K562 (cell line): ENCODE measurements around the gene BCL2L13. TPM values are rescaled to one million over a fixed set of nuclear protein-coding genes. Genes with fewer than 3 reads are reported as not detected.

Experiments used
- BRF1 ChIP-seq: IDR thresholded peaks from 3 replicates; pipeline ENCODE4 v1.6.1; 2011; ENCODE audit warnings: borderline replicate concordance, mild to moderate bottlenecking; ENCODE audit not compliant: insufficient read length; ENCODE audit errors: extremely low read depth
- E2F3 ChIP-seq: fragments of 250-450 bp; sonication (Bioruptor Pico); IDR thresholded peaks from 2 replicates; pipeline ENCODE4 v1.4.0; 2020; ENCODE audit warnings: mild to moderate bottlenecking
- HDAC2 ChIP-seq: fragments of 450-650 bp; IDR thresholded peaks from 2 replicates; pipeline ENCODE4 v1.6.1; 2016; ENCODE audit warnings: mild to moderate bottlenecking
- HNRNPH1 ChIP-seq: fragments of 200-400 bp; formaldehyde crosslinking; optimal IDR thresholded peaks from 2 replicates; pipeline ENCODE3; 2017; ENCODE audit warnings: low read depth, mild to moderate bottlenecking, low read length, moderate library complexity
- JUND ChIP-seq, 2 experiments: IDR thresholded peaks; 2 replicates in 1 of 2; 3 replicates in 1 of 2; pipeline ENCODE4 v1.6.1; 2011; ENCODE audit warnings: borderline replicate concordance in 2 of 2, low read depth in 2 of 2, low read length in 2 of 2, improper control_type of control experiment in 1 of 2, missing biosample characterization in 1 of 2, missing genetic modification characterization in 1 of 2, missing genetic modification reagents in 1 of 2
- KDM1A ChIP-seq, 2 experiments: fragments of 450-650 bp; IDR thresholded peaks; 2 replicates each; pipeline ENCODE4 v1.6.1; 2016; ENCODE audit warnings: mild to moderate bottlenecking in 2 of 2
- MAFK ChIP-seq: IDR thresholded peaks from 2 replicates; pipeline ENCODE4 v1.6.1; 2011; ENCODE audit warnings: low read length, improper control_type of control experiment
- MYNN ChIP-seq, 2 experiments: sonication (generic); formaldehyde crosslinking in 1 of 2; IDR thresholded peaks; 2 replicates each; pipeline versions ENCODE4 v1.5.0 to v1.6.1; 2016 to 2020; ENCODE audit warnings: antibody characterized with exemption in 1 of 2, missing genetic modification reagents in 1 of 2
- NCOR1 ChIP-seq: fragments of 450-650 bp; IDR thresholded peaks from 2 replicates; pipeline ENCODE4 v1.6.1; 2016; ENCODE audit warnings: mild to moderate bottlenecking, moderate library complexity
- RBM34 ChIP-seq: fragments of 200-400 bp; formaldehyde crosslinking; IDR thresholded peaks from 2 replicates; pipeline ENCODE4 v1.6.1; 2018; ENCODE audit warnings: low read length, borderline replicate concordance; ENCODE audit not compliant: insufficient read depth
- SRSF3 ChIP-seq: fragments of 200-400 bp; formaldehyde crosslinking; IDR thresholded peaks from 2 replicates; pipeline ENCODE4 v1.6.1; 2016; ENCODE audit warnings: mild to moderate bottlenecking, low read length, moderate library complexity; ENCODE audit not compliant: insufficient read depth
- TEAD2 ChIP-seq: fragments of 450-650 bp; IDR thresholded peaks from 2 replicates; pipeline ENCODE4 v1.6.1; 2016; ENCODE audit warnings: missing genetic modification characterization, control low read depth, missing compliant biosample characterization
- ZNF134 ChIP-seq: fragments of 250-450 bp; sonication (Bioruptor Pico); conservative IDR thresholded peaks from 2 replicates; pipeline ENCODE4 v1.4.0; 2020
- ZNF584 ChIP-seq: fragments of 200-800 bp; sonication (Bioruptor generic); IDR thresholded peaks from 2 replicates; pipeline ENCODE4 v1.6.1; 2016; ENCODE audit warnings: low read depth, mild to moderate bottlenecking, missing genetic modification characterization, missing compliant biosample characterization
- ZNF785 ChIP-seq: fragments of 250-450 bp; sonication (Bioruptor Pico); IDR thresholded peaks from 2 replicates; pipeline ENCODE4 v1.4.0; 2020; ENCODE audit warnings: mild to moderate bottlenecking
- polyA plus RNA-seq, 8 experiments: library from polyadenylated mRNA; depleted of rRNA in 4 of 8; stranded (reverse) in 5 of 8; unstranded in 3 of 8; fragments of >200 nt; fragmentation: Nextera tagmentation in 2 of 8; fragmentation: Illumina TruSeq in 1 of 8; extraction: Ambion mirVana in 2 of 8; extraction: Trizol in 1 of 8; gene quantifications; 2 replicates each; pipeline versions ENCODE4 v1.2.1 to v1.2.3, GENCODE V29; 2011 to 2014; ENCODE audit warnings: inconsistent platforms in 1 of 8, missing spikeins in 1 of 8
- total RNA-seq, 7 experiments: library from RNA; depleted of rRNA in 6 of 7; stranded (reverse); fragments of >200 nt in 6 of 7; fragmentation: Illumina TruSeq in 2 of 7; extraction: Trizol in 2 of 7; gene quantifications; 2 replicates each; pipeline versions ENCODE4 v1.2.1 to v1.2.3, GENCODE V29; 2011 to 2021; ENCODE audit warnings: low replicate concordance in 1 of 7
- TF ChIP-seq, protein P1 (sequence below), 2 experiments: IDR thresholded peaks in 1 of 2; conservative IDR thresholded peaks in 1 of 2; 2 replicates each; pipeline ENCODE4 v1.6.1; 2016; ENCODE audit warnings: low read depth in 2 of 2, mild to moderate bottlenecking in 1 of 2, missing compliant biosample characterization in 1 of 2, missing genetic modification characterization in 1 of 2, moderate library complexity in 1 of 2
- TF ChIP-seq, protein P2 (sequence below), 2 experiments: fragments of 450-650 bp in 1 of 2; sonication (generic) in 1 of 2; formaldehyde crosslinking in 1 of 2; IDR thresholded peaks in 1 of 2; conservative IDR thresholded peaks in 1 of 2; 2 replicates each; pipeline versions ENCODE4 v1.6.1 to v1.8.1; 2016 to 2023; ENCODE audit warnings: mild to moderate bottlenecking in 2 of 2, moderate library complexity in 2 of 2, inconsistent platforms in 1 of 2, missing genetic modification reagents in 1 of 2
- TF ChIP-seq, protein P3 (sequence below): sonication (generic); formaldehyde crosslinking; IDR thresholded peaks from 2 replicates; pipeline ENCODE4 v1.8.0; 2022; ENCODE audit warnings: mild to moderate bottlenecking, missing genetic modification reagents

The BCL2L13 gene
- total and polyA plus RNA-seq, 9 of the 15 experiments (the other 6 are each of a cell fraction or from before 2014, with no cell fraction given), result 41.5 to 63.4 (median 56.5) TPM

DNA sequence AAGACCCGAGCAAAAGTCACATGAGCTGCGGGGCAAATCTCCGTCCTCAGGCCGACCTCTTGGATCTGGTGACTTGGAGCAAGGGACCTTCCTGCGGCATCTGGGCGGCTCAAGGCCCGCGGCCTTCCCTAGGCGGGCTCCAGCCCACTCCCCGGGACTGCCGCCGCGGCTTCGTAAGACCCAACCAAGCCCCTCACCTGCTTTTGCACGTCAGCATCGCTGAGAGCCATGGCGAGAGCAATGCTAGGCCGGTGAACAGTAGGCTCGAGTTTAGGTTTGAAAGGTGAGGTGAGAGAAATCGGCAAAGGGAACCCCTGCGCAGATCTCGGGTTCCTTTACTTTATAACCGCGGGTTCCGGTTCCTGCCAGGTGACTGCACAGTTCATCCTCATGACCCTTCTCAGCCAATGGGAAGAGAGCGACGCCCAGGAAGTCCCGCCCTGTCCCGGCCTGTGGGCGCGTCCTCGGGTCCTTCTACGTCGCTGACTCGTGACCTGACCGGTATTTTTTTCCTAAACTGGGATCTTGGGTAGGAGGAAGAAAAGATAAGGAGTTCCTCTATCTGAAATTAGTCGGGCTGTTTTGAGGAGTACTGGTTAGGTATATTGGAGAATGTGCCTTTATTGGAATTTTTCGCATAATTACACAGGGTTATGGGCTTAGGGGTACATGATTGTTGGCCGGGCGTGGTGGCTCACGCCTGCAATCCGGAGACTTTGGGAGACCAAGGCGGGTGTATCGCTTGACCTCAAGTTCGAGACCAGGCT, 10.0 kb upstream of the BCL2L13 start, which contains the start of gene ATP6V1E1 (continued):
- TF ChIP-seq, protein P1, sequence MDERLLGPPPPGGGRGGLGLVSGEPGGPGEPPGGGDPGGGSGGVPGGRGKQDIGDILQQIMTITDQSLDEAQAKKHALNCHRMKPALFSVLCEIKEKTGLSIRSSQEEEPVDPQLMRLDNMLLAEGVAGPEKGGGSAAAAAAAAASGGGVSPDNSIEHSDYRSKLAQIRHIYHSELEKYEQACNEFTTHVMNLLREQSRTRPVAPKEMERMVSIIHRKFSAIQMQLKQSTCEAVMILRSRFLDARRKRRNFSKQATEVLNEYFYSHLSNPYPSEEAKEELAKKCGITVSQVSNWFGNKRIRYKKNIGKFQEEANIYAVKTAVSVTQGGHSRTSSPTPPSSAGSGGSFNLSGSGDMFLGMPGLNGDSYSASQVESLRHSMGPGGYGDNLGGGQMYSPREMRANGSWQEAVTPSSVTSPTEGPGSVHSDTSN (CRISPR knock-in tag; IDR thresholded peaks at IDR 0.05; ENCODE audit: low read depth), result no peak
- TF ChIP-seq, protein P1 (tag; conservative IDR thresholded peaks at IDR 0.05; ENCODE audit: low read depth), result no peak
- TF ChIP-seq SRSF3, result no peak
- no peak for TF ChIP-seq ZNF134 (CRISPR knock-in tag)
- peak; percentile 49 for TF ChIP-seq E2F3
- TF ChIP-seq, protein P2, sequence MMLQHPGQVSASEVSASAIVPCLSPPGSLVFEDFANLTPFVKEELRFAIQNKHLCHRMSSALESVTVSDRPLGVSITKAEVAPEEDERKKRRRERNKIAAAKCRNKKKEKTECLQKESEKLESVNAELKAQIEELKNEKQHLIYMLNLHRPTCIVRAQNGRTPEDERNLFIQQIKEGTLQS (IDR thresholded peaks at IDR 0.05), result no peak
- TF ChIP-seq, protein P2 (CRISPR knock-in tag; conservative IDR thresholded peaks at IDR 0.05), result no peak
- TF ChIP-seq HDAC2, result 0 out of 2 replicates have a peak, but pooled peaks have one; percentile 54
- no peak for TF ChIP-seq MAFK
- TF ChIP-seq, protein P3, sequence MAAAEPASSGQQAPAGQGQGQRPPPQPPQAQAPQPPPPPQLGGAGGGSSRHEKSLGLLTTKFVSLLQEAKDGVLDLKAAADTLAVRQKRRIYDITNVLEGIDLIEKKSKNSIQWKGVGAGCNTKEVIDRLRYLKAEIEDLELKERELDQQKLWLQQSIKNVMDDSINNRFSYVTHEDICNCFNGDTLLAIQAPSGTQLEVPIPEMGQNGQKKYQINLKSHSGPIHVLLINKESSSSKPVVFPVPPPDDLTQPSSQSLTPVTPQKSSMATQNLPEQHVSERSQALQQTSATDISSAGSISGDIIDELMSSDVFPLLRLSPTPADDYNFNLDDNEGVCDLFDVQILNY, result no peak
- TF ChIP-seq ZNF785 (CRISPR knock-in tag), result no peak
- TF ChIP-seq KDM1A (IDR thresholded peaks at IDR 0.05), result no peak
- no peak for TF ChIP-seq TEAD2
- TF ChIP-seq MYNN (IDR thresholded peaks at IDR 0.05), result no peak
- no peak for TF ChIP-seq MYNN (CRISPR knock-in tag; IDR thresholded peaks at IDR 0.05)
- no peak for TF ChIP-seq ZNF584
- TF ChIP-seq JUND (IDR thresholded peaks at IDR 0.05; ENCODE audit: borderline replicate concordance, low read depth, low read length), result peak; percentile 41; the same call in 1 of the 2 replicates
- no peak; the same call in 2 of the 3 replicates for TF ChIP-seq JUND (tag; IDR thresholded peaks at IDR 0.05; ENCODE audit: borderline replicate concordance, low read depth, low read length)
- no peak for TF ChIP-seq BRF1
- no peak for TF ChIP-seq HNRNPH1
- no peak for TF ChIP-seq RBM34
- TF ChIP-seq NCOR1, result no peak; the same call in 1 of the 2 replicates
